Psoas muscle (tissue), 8 donors: ENCODE measurements around the gene SUB1. TPM values are rescaled to one million over a fixed set of nuclear protein-coding genes. Genes with fewer than 3 reads are reported as not detected.
"Not testable (repeated sequence)": the region's sequence is repeated elsewhere in the genome, so short reads cannot be mapped to it uniquely, and the experiment has no call there.

Experiments
- ATAC-seq, 4 donors: fragments of 200-7000 bp; cut with Tn5 transposase; one replicate each; pipeline ENCODE4 v1.9.1; 2020; ENCODE audit warnings: moderate library complexity in 3 of 4, mild to moderate bottlenecking in 2 of 4
- DNase-seq, 2 donors: peaks; one replicate each; pipeline ENCODE4 v3.0.0-alpha.2; 2020
- H3K27ac ChIP-seq: fragments of 200-600 bp; one replicate; pipeline ENCODE4 v1.8.0; 2022
- H3K27me3 ChIP-seq, 3 donors: fragments of 200-600 bp in 1 of 3; one replicate each; pipeline versions ENCODE4 v1.6.1 to v1.8.0; 2013 to 2022; ENCODE audit warnings: low read length in 2 of 3, mild to moderate bottlenecking in 2 of 3, moderate library complexity in 1 of 3; ENCODE audit not compliant: insufficient read depth in 3 of 3
- H3K36me3 ChIP-seq, 2 donors: fragments of 200-600 bp in 1 of 2; one replicate each; pipeline versions ENCODE4 v1.6.1 to v1.8.0; 2013 to 2022; ENCODE audit warnings: low read depth in 1 of 2, mild to moderate bottlenecking in 1 of 2, moderate library complexity in 1 of 2; ENCODE audit not compliant: insufficient read depth in 1 of 2
- H3K4me1 ChIP-seq: fragments of 200-600 bp; one replicate; pipeline ENCODE4 v1.8.0; 2022
- H3K4me3 ChIP-seq: fragments of 200-600 bp; one replicate; pipeline ENCODE4 v1.8.0; 2022; ENCODE audit warnings: mild to moderate bottlenecking
- H3K9me3 ChIP-seq: fragments of 200-600 bp; one replicate; pipeline ENCODE4 v1.8.0; 2022
- CTCF ChIP-seq: fragments of 200-600 bp; IDR thresholded peaks from one replicate; pipeline ENCODE4 v1.8.0; 2022; ENCODE audit warnings: antibody characterized with exemption
- WGBS, 3 donors: extraction: QIAGEN DNeasy Blood & Tissue Kit; methylation state at CpG; one replicate each; pipeline versions ENCODE4 v1.1.6 to v1.1.7; 2013; 5-methylcytosine and 5-hydroxymethylcytosine counted together
- intact Hi-C, 2 donors: fragments of 100-400 bp; cut with DNase I; formaldehyde crosslinking; loops; one replicate each; pipeline versions ENCODE4 v1.11.0 to v1.14.2; 2022
- polyA plus RNA-seq, 3 donors: library from polyadenylated mRNA; stranded (reverse); fragments of 200-250 nt; gene quantifications; one replicate each; pipeline ENCODE4 v1.2.3, GENCODE V29; 2013
- total RNA-seq, 4 donors: library from RNA; stranded (reverse); fragmentation: NEBNext Ultra II Directional in 2 of 4; extraction: Animal tissue kit (Norgen Biotek cat#: 25700) in 2 of 4; gene quantifications; one replicate each; pipeline versions ENCODE4 v1.2.1 to v1.2.4, GENCODE V29; 2021 to 2023
- donor health status: healthy with polysubstance abuse.
- donor health status: DM: no; HTN: no; CAD: no; lungs with moderate emphysema.
- donor health status: Bipolar disorder and iron deficiency.
- donor health status: healthy.
- donor health status: DM: yes; HTN: yes; CAD: no.
- donor health status: DM: no; HTN: no; CAD: no.
- donor health status: DM: no; HTN: no; CAD: no.
- donor health status: DM: yes; HTN: yes; CAD: no.

The SUB1 gene
- total and polyA plus RNA-seq, 7 donors, result 102 to 175 (median 149) TPM

- H3K4me1 ChIP-seq, result no peaks in the 10 kb centered on the region
- ATAC-seq (peak; percentile 17 to 73 (median 62)), DNase-seq (no peak)
- no peak overlapping the region for H3K4me3 ChIP-seq
- WGBS, 3 donors, result 30 to 51% (median 33%) methylated on average over 8 of the region's 8 CpGs
- H3K27me3 ChIP-seq, result no peaks in the 10 kb centered on the region
- intact Hi-C loops, result no loop called here
- no peaks in the 10 kb centered on the region for H3K36me3 ChIP-seq
- no peaks in the 10 kb centered on the region for H3K9me3 ChIP-seq
- TF ChIP-seq CTCF, result no peak
- H3K27ac ChIP-seq, result no peak overlapping the region
These were observed 42.9 kb downstream of the SUB1 start for GRCh38 chr5:32628049-32628844.

- H3K9me3 ChIP-seq, result no peaks in the 10 kb centered on the region
- no peak overlapping the region for H3K4me3 ChIP-seq
- intact Hi-C loops, result no loop called here
- DNase-seq (no peak), ATAC-seq (no peak)
- WGBS, 3 donors, result 66 to 73% (median 72%) methylated on average over 5 of the region's 5 CpGs
- H3K4me1 ChIP-seq, result no peaks in the 10 kb centered on the region
- no peaks in the 10 kb centered on the region for H3K36me3 ChIP-seq
- H3K27ac ChIP-seq, result no peak overlapping the region
- TF ChIP-seq CTCF, result no peak
- H3K27me3 ChIP-seq, result no peaks in the 10 kb centered on the region
These were observed 45.6 kb downstream of the SUB1 start for GRCh38 chr5:32630867-32631491.

GRCh38 chr5:32633017-32633416, 47.7 kb downstream of the SUB1 start:
- H3K27ac ChIP-seq, DNase-seq, intact Hi-C loops: not testable (repeated sequence)

GRCh38 chr5:32638309-32638708, 53.0 kb downstream of the SUB1 start:
- DNase-seq (no peak), ATAC-seq (no peak)
- H3K9me3 ChIP-seq, result no peaks in the 10 kb centered on the region
- intact Hi-C loops, result no loop called here
- H3K4me1 ChIP-seq, result no peaks in the 10 kb centered on the region
- H3K27ac ChIP-seq, result no peak overlapping the region
- no peak for TF ChIP-seq CTCF
- WGBS, 3 donors, result 81 to 84% (median 84%) methylated on average over 9 of the region's 9 CpGs
- H3K36me3 ChIP-seq, result no peaks in the 10 kb centered on the region
- no peak overlapping the region for H3K4me3 ChIP-seq
- H3K27me3 ChIP-seq, result no peaks in the 10 kb centered on the region

More at GRCh38 chr5:32633017-32633416, 47.7 kb downstream of the SUB1 start:
- not testable (repeated sequence) for H3K9me3 ChIP-seq, H3K4me3 ChIP-seq, H3K4me1 ChIP-seq, H3K27me3 ChIP-seq, H3K36me3 ChIP-seq, ATAC-seq
- 94 to 98% (median 96%) methylated on average over 8 of the region's 8 CpGs for WGBS, 3 donors

- H3K27me3 ChIP-seq, result no peaks in the 10 kb centered on the region
- H3K4me3 ChIP-seq, result no peak overlapping the region
- intact Hi-C loops, result no loop called here
- no peak for ATAC-seq
- 44 to 55% (median 46%) methylated on average over 3 of the region's 3 CpGs for WGBS, 3 donors
- no peaks in the 10 kb centered on the region for H3K36me3 ChIP-seq
- no peaks in the 10 kb centered on the region for H3K4me1 ChIP-seq
- DNase-seq, result no peak
- no peak overlapping the region for H3K27ac ChIP-seq
- no peaks in the 10 kb centered on the region for H3K9me3 ChIP-seq
- no peak for TF ChIP-seq CTCF
These were observed 54.6 kb downstream of the SUB1 start for GRCh38 chr5:32639943-32640342.
